Gastroesophageal sphincter (tissue), 4 donors: Measurements from ENCODE around the gene STEAP1B. TPM values are rescaled to one million over a fixed set of nuclear protein-coding genes. Genes with fewer than 3 reads are reported as not detected.
A peak's percentile ranks its signal among the peaks of the same experiment; 100 is the strongest.

Source experiments
- ATAC-seq: fragments of 150-250 bp; one replicate; pipeline ENCODE4 v1.9.1; 2016; ENCODE audit warnings: mild to moderate bottlenecking, moderate library complexity
- H3K27ac ChIP-seq, 4 donors: fragments of 200-600 bp; sonication (generic) in 3 of 4; 1 replicate in 3 of 4; 2 replicates in 1 of 4; pipeline ENCODE4 v1.5.1; 2016 to 2019
- H3K27me3 ChIP-seq: fragments of 200-600 bp; sonication (generic); one replicate; pipeline ENCODE4 v1.5.1; 2019
- H3K36me3 ChIP-seq, 2 donors: fragments of 200-600 bp; sonication (generic); one replicate each; pipeline ENCODE4 v1.5.1; 2019; ENCODE audit warnings: control low read depth in 1 of 2
- H3K4me1 ChIP-seq, 3 donors: fragments of 200-600 bp; sonication (generic); 1 replicate in 2 of 3; 2 replicates in 1 of 3; pipeline ENCODE4 v1.5.1; 2016 to 2019; ENCODE audit warnings: control low read depth in 2 of 3
- H3K4me3 ChIP-seq, 2 donors: fragments of 200-600 bp; sonication (generic); one replicate each; pipeline ENCODE4 v1.5.1; 2019; ENCODE audit warnings: mild to moderate bottlenecking in 1 of 2, moderate library complexity in 1 of 2
- H3K9me3 ChIP-seq, 3 donors: fragments of 200-600 bp; sonication (generic); one replicate each; pipeline ENCODE4 v1.5.1; 2017 to 2019; ENCODE audit warnings: control low read depth in 2 of 3
- CTCF ChIP-seq, 4 experiments: fragments of 200-600 bp in 2 of 4; fragments of 450-650 bp in 2 of 4; sonication (generic) in 1 of 4; IDR thresholded peaks; one replicate each; pipeline ENCODE4 v1.5.1; 2017 to 2019; ENCODE audit warnings: antibody characterized with exemption in 4 of 4, mild to moderate bottlenecking in 2 of 4, moderate library complexity in 2 of 4
- EP300 ChIP-seq: sonication (generic); formaldehyde crosslinking; IDR thresholded peaks from one replicate; pipeline ENCODE4 v1.6.1; 2017; ENCODE audit warnings: antibody characterized with exemption, mild to moderate bottlenecking
- POLR2A ChIP-seq, 2 donors: fragments of 450-650 bp; IDR thresholded peaks; one replicate each; pipeline ENCODE4 v1.6.1; 2017; ENCODE audit warnings: antibody characterized with exemption in 2 of 2, mild to moderate bottlenecking in 2 of 2, moderate library complexity in 1 of 2
- POLR2AphosphoS5 ChIP-seq: sonication (generic); formaldehyde crosslinking; IDR thresholded peaks from one replicate; pipeline ENCODE4 v1.6.1; 2017; ENCODE audit warnings: antibody characterized with exemption
- WGBS, 2 donors: methylation state at CpG; one replicate each; pipeline ENCODE4 v1.1.5; 2018; ENCODE audit warnings: low coverage in 1 of 2; 5-methylcytosine and 5-hydroxymethylcytosine counted together
- total RNA-seq, 4 donors: library from RNA; depleted of rRNA; stranded (reverse); fragments of >200 nt; gene quantifications; one replicate each; pipeline ENCODE4 v1.1.0, GENCODE V29; 2016

Gene STEAP1B
- total RNA-seq, 4 donors from 2014 or later: 0.66 to 2.8 (median 0.67) TPM; not detected in 1

- no peak for TF ChIP-seq CTCF (IDR thresholded peaks at IDR 0.05)
- TF ChIP-seq EP300: no peak
- no peak for TF ChIP-seq POLR2A (IDR thresholded peaks at IDR 0.05)
- no peak for TF ChIP-seq POLR2AphosphoS5
- WGBS, 2 donors: 83 to 97% methylated on average over 1 to 2 of the region's 2 CpGs
- H3K4me1 ChIP-seq: no peaks in the 10 kb centered on the region
Measured at GRCh38 chr7:22389892-22390291, 110.1 kb downstream of the STEAP1B start.

GRCh38 chr7:22387583-22387982, 112.4 kb downstream of the STEAP1B start:
- Histone ChIP-seq H3K4me3 (no peak overlapping the region), H3K27ac (no peak overlapping the region), H3K4me1 (no peaks in the 10 kb centered on the region), H3K9me3 (no peaks in the 10 kb centered on the region), H3K36me3 (no peaks in the 10 kb centered on the region), H3K27me3 (no peaks in the 10 kb centered on the region)
- 10 to 17% methylated on average over 1 to 4 of the region's 4 CpGs for WGBS, 2 donors
- peak; percentile 40 for ATAC-seq
- TF ChIP-seq EP300: no peak
- no peak for TF ChIP-seq CTCF (IDR thresholded peaks at IDR 0.05)
- no peak for TF ChIP-seq POLR2AphosphoS5
- TF ChIP-seq POLR2A (IDR thresholded peaks at IDR 0.05): no peak

More at GRCh38 chr7:22389892-22390291, 110.1 kb downstream of the STEAP1B start:
- ATAC-seq: no peak
- H3K27ac ChIP-seq: no peak overlapping the region
- no peaks in the 10 kb centered on the region for H3K36me3 ChIP-seq
- no peaks in the 10 kb centered on the region for H3K27me3 ChIP-seq
- H3K4me3 ChIP-seq: no peak overlapping the region
- H3K9me3 ChIP-seq: no peaks in the 10 kb centered on the region

- no peak for ATAC-seq
- TF ChIP-seq POLR2AphosphoS5 (no peak), EP300 (no peak), POLR2A (IDR thresholded peaks at IDR 0.05) (no peak), CTCF (IDR thresholded peaks at IDR 0.05) (no peak)
- 50 to 89% methylated on average over 1 of the region's 1 CpG for WGBS, 2 donors
- no peaks in the 10 kb centered on the region for H3K36me3 ChIP-seq
- H3K4me1 ChIP-seq: no peaks in the 10 kb centered on the region
- no peaks in the 10 kb centered on the region for H3K9me3 ChIP-seq
- no peaks in the 10 kb centered on the region for H3K27me3 ChIP-seq
- H3K27ac ChIP-seq: no peak overlapping the region
- no peak overlapping the region for H3K4me3 ChIP-seq
Measured at GRCh38 chr7:22386865-22387264, 113.1 kb downstream of the STEAP1B start.

GRCh38 chr7:22386206-22386858, 113.7 kb downstream of the STEAP1B start:
- Histone ChIP-seq H3K9me3 (no peaks in the 10 kb centered on the region), H3K36me3 (no peaks in the 10 kb centered on the region), H3K27me3 (no peaks in the 10 kb centered on the region), H3K27ac (no peak overlapping the region), H3K4me3 (no peak overlapping the region), H3K4me1 (no peaks in the 10 kb centered on the region)
- no peak for ATAC-seq
- WGBS, 2 donors: 100% methylated on average over 2 of the region's 2 CpGs
- TF ChIP-seq POLR2AphosphoS5: no peak
- TF ChIP-seq POLR2A (IDR thresholded peaks at IDR 0.05): no peak
- TF ChIP-seq EP300: no peak
- TF ChIP-seq CTCF (IDR thresholded peaks at IDR 0.05): no peak

GRCh38 chr7:22385326-22385725, 114.7 kb downstream of the STEAP1B start:
- Histone ChIP-seq H3K36me3 (no peaks in the 10 kb centered on the region), H3K27me3 (no peaks in the 10 kb centered on the region), H3K4me3 (no peak overlapping the region), H3K4me1 (no peaks in the 10 kb centered on the region), H3K27ac (no peak overlapping the region), H3K9me3 (no peaks in the 10 kb centered on the region)
- 93 to 95% methylated on average over 3 to 4 of the region's 4 CpGs for WGBS, 2 donors
- no peak for TF ChIP-seq POLR2A (IDR thresholded peaks at IDR 0.05)
- no peak for TF ChIP-seq CTCF (IDR thresholded peaks at IDR 0.05)
- TF ChIP-seq POLR2AphosphoS5: no peak
- TF ChIP-seq EP300: no peak
- ATAC-seq: no peak
